OCI-LY1 (cell line): Measurements from ENCODE around the gene CMIP.

Experiments
- CTCF ChIP-seq: fragments of 200-600 bp; sonication (generic), shearing (Covaris generic); IDR thresholded peaks from 2 replicates; pipeline ENCODE4 v1.5.1; 2017; ENCODE audit warnings: mild to moderate bottlenecking, antibody characterized with exemption, low read length, moderate library complexity, mixed read lengths
- EZH2 ChIP-seq: fragments of 200-600 bp; sonication (generic), shearing (Covaris generic); IDR thresholded peaks from 2 replicates; pipeline ENCODE4 v1.8.0; 2017; ENCODE audit warnings: borderline replicate concordance, mixed run types, mild to moderate bottlenecking, antibody characterized with exemption, low read length, moderate library complexity, mixed read lengths

GRCh38 chr16:81492965-81493754 is 48.6 kb downstream of the CMIP start:
- TF ChIP-seq CTCF (no peak), EZH2 (no peak)
